Activated naive CD8-positive, alpha-beta T cell treated with anti-CD3 and anti-CD28 coated beads, Interleukin-2, amount 50 U/mL, for 16 hours (primary cell): Measurements from ENCODE around the gene C12orf76.

Source experiments
- DNase-seq: peaks from one replicate; pipeline ENCODE4 v3.0.0-alpha.2; 2020; ENCODE audit warnings: low read depth, low spot score

C12orf76 gene

DNA sequence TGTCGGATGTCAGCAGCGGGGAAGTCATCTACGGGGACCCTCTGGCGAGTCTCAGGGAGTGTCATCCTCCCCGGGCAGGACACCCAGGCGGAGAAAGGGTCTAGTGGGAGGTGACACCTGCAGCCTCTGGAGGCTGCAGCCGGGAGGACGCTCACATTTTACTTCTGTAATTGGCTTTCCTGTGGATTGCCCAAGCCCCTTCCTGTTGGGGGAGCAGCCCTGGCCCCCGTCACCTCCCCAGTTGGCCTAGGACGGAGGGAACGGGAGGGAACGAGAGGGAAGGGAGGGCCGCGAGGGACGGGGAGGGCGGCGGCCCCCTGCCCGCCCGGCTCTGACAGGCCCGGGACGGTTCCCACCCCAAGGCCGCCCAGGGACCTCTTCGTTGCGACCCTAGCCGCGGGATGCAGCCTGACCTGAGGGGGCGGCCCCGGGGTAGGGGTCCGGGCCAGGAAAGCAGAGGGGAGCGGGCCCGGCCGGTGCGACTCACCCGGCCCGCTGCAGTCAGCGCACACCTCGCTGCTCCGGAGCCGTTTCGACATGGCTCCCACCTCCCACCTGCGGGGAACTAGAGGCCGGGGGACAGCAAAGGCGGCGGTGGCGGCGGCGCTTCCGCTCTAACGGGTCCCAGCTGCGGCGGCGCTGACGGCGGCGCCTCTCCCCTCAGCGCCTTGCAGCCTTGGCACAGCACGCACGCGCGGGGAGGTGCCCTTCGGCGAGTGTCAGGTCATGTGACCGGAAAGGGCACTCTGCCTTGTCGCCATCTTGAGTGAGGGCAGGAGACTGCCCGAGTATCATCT lies 52.4 kb downstream of the C12orf76 start, which contains the start of gene GIT2:
TSS of gene GIT2 (minus strand) at position 683 of the 797 bp plus-strand sequence. CDS start at position 539, 144 bp downstream.
- DNase-seq, result peak; percentile 85

DNA sequence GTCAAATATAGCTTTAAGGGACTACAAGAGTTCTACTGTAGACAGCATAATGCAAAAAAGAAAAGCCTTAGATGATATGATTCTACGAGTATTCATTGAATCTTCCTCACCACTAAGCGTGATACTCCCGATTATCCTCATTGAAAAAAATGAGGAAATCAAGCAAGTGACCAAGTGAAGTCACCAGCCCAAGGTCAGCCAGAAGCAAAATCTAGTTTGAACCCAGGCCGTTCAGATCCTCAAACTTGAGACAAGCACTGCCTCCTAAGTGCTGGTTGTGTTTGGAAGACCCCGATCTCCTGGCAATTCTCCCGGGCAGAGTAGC lies 53.0 kb downstream of the C12orf76 start:
- DNase-seq, result no peak

DNA sequence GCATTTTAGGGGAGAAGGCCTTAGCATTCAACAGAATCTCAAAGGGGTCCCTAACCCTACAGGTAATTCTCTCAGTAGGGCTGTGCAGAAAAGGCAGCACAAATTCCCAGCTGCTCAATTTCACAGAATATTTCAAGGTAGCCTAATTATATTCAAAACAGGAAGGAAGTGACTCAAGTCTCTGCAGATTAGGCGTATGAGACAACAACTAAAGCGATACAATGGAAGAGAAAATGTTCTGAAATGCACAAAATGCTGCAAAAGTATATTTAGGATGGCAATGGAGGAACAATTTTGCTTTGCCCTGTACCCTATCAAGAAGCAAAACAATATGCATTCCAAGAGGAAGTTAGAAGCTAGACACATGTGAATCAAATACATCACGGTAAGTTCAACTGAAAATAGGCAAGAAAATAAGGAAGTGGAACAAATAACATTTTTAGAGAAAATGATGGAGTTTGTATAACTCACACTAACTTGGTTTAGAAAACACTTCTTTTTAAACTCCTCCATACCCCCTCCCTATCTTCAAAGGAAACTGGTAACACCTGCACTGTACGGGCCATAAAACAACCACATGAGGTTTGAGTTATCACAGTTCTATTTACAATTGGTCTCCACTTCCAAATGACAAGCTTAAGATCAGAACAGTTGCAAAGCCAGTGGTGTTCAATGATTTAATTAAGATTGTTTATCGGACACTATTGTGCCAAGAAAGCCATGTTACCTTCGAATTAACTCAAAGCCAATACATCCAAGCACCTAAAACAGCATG lies 53.7 kb downstream of the C12orf76 start:
- no peak for DNase-seq

DNA sequence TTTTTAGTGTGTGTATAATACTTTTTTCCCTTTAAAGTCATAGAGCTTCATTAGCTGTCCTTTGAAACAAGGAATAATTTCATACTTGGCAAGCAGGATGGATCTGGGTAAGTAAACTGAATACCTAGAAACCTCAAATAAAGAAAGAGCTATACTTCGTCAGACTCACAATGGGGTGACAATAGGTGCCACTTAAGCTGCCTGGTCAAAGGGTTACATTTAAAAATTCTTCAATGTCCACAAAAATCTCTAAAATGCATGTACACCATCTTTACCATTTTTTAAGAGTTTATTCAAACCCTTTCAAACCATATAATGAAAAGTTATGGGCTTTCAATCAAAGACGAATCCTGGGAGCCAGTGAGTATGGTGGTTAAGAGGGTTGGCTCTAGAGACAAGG lies 55.2 kb downstream of the C12orf76 start:
- DNase-seq, result no peak

DNA sequence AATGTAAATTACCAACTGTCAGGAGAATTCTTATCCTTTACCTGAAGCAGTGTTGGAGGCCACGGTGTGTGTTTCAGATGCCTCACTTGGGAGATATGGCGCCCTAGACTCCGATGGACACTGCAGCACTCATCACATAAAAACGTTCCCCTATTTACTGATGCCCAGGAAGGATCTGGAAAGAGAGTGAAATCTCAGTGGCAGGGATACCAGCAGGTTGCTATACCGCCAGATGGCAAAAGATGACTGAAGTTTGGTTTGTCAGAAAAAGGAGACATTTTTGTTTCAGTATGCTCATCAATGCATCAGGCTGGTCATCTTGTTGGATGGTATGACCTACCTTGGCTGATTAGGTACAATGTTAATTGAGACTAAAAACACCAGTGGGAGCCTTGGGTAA lies 56.7 kb downstream of the C12orf76 start:
- no peak for DNase-seq
